Progenitor cell of endocrine pancreas (in vitro differentiated cells): ENCODE results near the gene EVX1. TPM values are rescaled to one million over a fixed set of nuclear protein-coding genes. Genes with fewer than 3 reads are reported as not detected.

Experiments used
- DNase-seq: peaks from one replicate; pipeline ENCODE4 v3.0.0; 2021; ENCODE audit warnings: low spot score; ENCODE audit not compliant: unreplicated experiment
- H3K27ac Mint-ChIP-seq: 2 replicates; pipeline ENCODE4 v1.8.0; 2021; ENCODE audit warnings: mild to moderate bottlenecking, moderate library complexity, mixed read lengths
- H3K27me3 Mint-ChIP-seq: 2 replicates; pipeline ENCODE4 v1.8.0; 2021; ENCODE audit warnings: mixed read lengths
- H3K36me3 Mint-ChIP-seq: 2 replicates; pipeline ENCODE4 v1.8.0; 2022; ENCODE audit warnings: mixed read lengths; ENCODE audit not compliant: insufficient read depth
- H3K4me1 Mint-ChIP-seq: 2 replicates; pipeline ENCODE4 v1.8.0; 2021; ENCODE audit warnings: low read depth, mixed read lengths
- H3K4me3 Mint-ChIP-seq: 2 replicates; pipeline ENCODE4 v1.8.0; 2021; ENCODE audit warnings: low read depth, mild to moderate bottlenecking, moderate library complexity, mixed read lengths
- H3K9me3 Mint-ChIP-seq: 2 replicates; pipeline ENCODE4 v1.8.0; 2021; ENCODE audit warnings: low read depth, mixed read lengths
- CTCF ChIP-seq: fragments of 200-600 bp; sonication (generic); IDR thresholded peaks from one replicate; pipeline ENCODE4 v1.5.0; 2021; ENCODE audit warnings: antibody characterized with exemption, mild to moderate bottlenecking; ENCODE audit not compliant: unreplicated experiment
- total RNA-seq: library from RNA; stranded (reverse); gene quantifications from 2 replicates; pipeline ENCODE4 v1.2.1, GENCODE V29; 2021

Gene EVX1
- total RNA-seq, 1 donor from 2014 or later, result not detected

- no peak for DNase-seq
Observed at GRCh38 chr7:27248911-27249723, 6.5 kb downstream of the EVX1 start.

GRCh38 chr7:27249724-27250556 is 7.3 kb downstream of the EVX1 start:
- Mint-ChIP-seq H3K36me3 (no peaks in the 10 kb centered on the region), H3K27me3 (peaks cover 97% of the 10 kb centered on the region), H3K9me3 (no peaks in the 10 kb centered on the region), H3K27ac (no peak overlapping the region), H3K4me1 (peaks cover 6% of the 10 kb centered on the region), H3K4me3 (no peak overlapping the region)
- TF ChIP-seq CTCF, result no peak
- no peak for DNase-seq

More at GRCh38 chr7:27248911-27249723, 6.5 kb downstream of the EVX1 start:
- Mint-ChIP-seq H3K4me1 (peaks cover 6% of the 10 kb centered on the region), H3K27me3 (peaks cover 97% of the 10 kb centered on the region), H3K9me3 (no peaks in the 10 kb centered on the region), H3K4me3 (no peak overlapping the region), H3K27ac (no peak overlapping the region), H3K36me3 (no peaks in the 10 kb centered on the region)
- TF ChIP-seq CTCF, result no peak

GRCh38 chr7:27250557-27251070 is 8.0 kb downstream of the EVX1 start:
- Mint-ChIP-seq H3K27ac (no peak overlapping the region), H3K9me3 (no peaks in the 10 kb centered on the region), H3K36me3 (no peaks in the 10 kb centered on the region), H3K4me3 (no peak overlapping the region), H3K27me3 (peaks cover 95% of the 10 kb centered on the region), H3K4me1 (peaks cover 6% of the 10 kb centered on the region)
- DNase-seq, result no peak
- no peak for TF ChIP-seq CTCF

GRCh38 chr7:27251136-27251651 is 8.6 kb downstream of the EVX1 start:
- H3K4me3 Mint-ChIP-seq, result peak overlapping the region; percentile 11
- H3K27me3 Mint-ChIP-seq, result peaks cover 89% of the 10 kb centered on the region
- H3K4me1 Mint-ChIP-seq, result peaks cover 6% of the 10 kb centered on the region
- no peaks in the 10 kb centered on the region for H3K36me3 Mint-ChIP-seq
- DNase-seq, result no peak
- no peaks in the 10 kb centered on the region for H3K9me3 Mint-ChIP-seq
- H3K27ac Mint-ChIP-seq, result peak overlapping the region; percentile 76
- TF ChIP-seq CTCF, result no peak
